ENCODE results near the gene OSBPL2. TPM values are rescaled to one million over a fixed set of nuclear protein-coding genes. Genes with fewer than 3 reads are reported as not detected.

OSBPL2 gene
- total RNA-seq, 1 donor from 2014 or later = 25.0 TPM

DNA sequence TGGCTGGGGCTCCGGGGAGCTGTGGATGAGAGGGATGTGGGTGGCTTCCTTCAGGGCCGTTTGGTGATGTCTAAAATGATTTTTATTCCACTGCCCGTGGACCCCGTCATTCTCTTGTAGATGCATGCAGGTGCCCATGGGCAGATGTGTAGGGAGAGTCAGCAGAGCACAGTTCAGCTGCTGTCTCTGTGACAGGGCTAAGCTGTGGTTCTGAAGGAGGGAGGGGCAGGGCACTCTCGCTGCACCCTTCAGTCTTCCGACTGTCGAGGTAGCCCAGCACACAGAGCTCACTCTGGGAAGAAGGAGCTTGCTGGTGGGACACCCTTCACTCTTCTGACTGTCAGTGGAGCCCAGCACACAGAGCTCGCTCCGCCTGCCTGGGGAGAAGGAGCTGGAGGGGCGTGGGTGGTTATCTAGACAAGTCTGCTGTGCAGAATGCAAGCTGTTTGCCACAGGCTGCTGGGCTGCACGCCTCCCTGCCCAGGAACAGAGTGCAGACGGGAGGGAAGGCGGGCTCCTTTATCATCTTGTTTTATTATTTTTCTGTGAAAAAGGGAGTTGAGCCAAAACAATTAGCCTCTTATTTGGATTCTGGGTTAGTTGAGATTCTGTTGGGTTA, 36.1 kb downstream of the OSBPL2 start:
- TF ChIP-seq, protein P1, sequence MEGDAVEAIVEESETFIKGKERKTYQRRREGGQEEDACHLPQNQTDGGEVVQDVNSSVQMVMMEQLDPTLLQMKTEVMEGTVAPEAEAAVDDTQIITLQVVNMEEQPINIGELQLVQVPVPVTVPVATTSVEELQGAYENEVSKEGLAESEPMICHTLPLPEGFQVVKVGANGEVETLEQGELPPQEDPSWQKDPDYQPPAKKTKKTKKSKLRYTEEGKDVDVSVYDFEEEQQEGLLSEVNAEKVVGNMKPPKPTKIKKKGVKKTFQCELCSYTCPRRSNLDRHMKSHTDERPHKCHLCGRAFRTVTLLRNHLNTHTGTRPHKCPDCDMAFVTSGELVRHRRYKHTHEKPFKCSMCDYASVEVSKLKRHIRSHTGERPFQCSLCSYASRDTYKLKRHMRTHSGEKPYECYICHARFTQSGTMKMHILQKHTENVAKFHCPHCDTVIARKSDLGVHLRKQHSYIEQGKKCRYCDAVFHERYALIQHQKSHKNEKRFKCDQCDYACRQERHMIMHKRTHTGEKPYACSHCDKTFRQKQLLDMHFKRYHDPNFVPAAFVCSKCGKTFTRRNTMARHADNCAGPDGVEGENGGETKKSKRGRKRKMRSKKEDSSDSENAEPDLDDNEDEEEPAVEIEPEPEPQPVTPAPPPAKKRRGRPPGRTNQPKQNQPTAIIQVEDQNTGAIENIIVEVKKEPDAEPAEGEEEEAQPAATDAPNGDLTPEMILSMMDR (IDR thresholded peaks at IDR 0.05) = no peak
- no peak overlapping the region for H3K4me3 ChIP-seq
- H3K9me3 ChIP-seq = no peaks in the 10 kb centered on the region
- H3K27ac ChIP-seq = no peak overlapping the region
- DNase-seq (ENCODE audit: low spot score in 2 of 2) = no peak
- H3K4me1 ChIP-seq = no peaks in the 10 kb centered on the region
- intact Hi-C loops (cut with DNase I) = no loop called here
- H3K27me3 ChIP-seq = no peaks in the 10 kb centered on the region
- H3K36me3 ChIP-seq = peaks cover 41 to 51% of the 10 kb centered on the region in 2 donors

DNA sequence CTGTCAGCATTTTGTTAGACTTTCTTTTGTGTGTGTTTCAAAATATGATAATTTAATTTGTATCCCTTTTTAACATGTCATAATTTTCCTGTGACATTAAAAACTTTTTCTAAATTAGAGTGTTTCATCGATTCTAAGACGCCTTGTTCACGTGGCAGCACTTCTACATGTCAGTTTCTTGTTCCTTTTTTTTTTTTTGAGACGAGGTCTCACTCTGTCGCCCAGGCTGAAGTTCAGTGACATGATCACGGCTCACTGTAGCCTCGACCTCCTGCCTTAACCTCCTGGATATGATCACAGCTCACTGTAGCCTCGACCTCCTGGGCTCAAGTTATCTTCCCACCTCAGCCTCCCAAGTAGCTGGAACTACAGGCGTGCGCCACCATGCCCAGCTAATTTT, 36.9 kb downstream of the OSBPL2 start:
- H3K36me3 ChIP-seq = peaks cover 45 to 58% of the 10 kb centered on the region in 2 donors
- TF ChIP-seq, protein P1 (IDR thresholded peaks at IDR 0.05) = no peak
- no peak overlapping the region for H3K4me3 ChIP-seq
- no peak overlapping the region for H3K27ac ChIP-seq
- H3K9me3 ChIP-seq = no peaks in the 10 kb centered on the region
- no peaks in the 10 kb centered on the region for H3K4me1 ChIP-seq
- DNase-seq (ENCODE audit: low spot score in 2 of 2) = no peak
- no peaks in the 10 kb centered on the region for H3K27me3 ChIP-seq
- intact Hi-C loops (cut with DNase I) = no loop called here

DNA sequence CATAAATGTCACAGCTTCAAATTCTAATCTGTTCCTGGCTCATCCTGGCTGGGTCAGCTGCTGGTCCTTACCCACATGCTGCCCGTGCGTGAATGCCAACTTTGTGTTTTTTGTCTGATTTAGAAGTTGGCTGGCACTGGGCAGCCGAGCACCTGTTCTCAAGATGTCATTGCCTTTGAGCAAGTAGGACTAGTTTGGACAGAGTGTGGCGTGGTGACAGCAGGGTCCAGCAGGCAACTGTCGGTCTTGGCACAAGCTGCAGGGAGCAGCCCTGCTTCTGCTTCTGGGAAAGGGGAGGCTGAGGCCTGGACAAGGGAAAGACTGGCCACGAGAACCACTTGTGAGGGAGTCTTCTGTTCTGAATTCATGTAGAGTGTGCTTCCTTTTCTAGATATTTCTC, 38.1 kb downstream of the OSBPL2 start:
- TF ChIP-seq, protein P1 (IDR thresholded peaks at IDR 0.05) = no peak
- Histone ChIP-seq H3K4me1 (no peaks in the 10 kb centered on the region), H3K4me3 (no peak overlapping the region), H3K9me3 (no peaks in the 10 kb centered on the region), H3K27ac (no peak overlapping the region), H3K27me3 (no peaks in the 10 kb centered on the region), H3K36me3 (peaks cover 58 to 70% of the 10 kb centered on the region in 2 donors)
- intact Hi-C loops (cut with DNase I) = no loop called here
- DNase-seq (ENCODE audit: low spot score in 2 of 2) = no peak

DNA sequence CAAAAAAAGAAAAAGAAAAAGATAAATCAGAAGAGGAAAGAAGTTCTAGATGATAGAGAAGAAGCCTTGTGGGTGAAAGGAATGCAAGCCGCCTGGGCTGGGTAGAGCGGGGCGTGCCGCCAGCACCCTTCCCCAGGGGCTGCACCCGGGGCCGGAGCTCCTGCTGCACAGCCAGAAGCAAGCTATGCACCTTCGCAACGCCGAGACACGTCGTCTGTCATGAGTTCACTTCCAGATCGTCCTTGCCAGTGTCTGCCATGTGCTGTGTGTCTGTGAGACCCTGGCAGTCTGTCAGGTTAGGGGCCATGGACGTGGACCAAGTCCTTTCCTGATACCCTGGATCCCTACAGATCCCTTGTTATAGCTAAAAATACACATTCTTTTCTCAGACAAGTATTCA, 38.9 kb downstream of the OSBPL2 start:
- peaks cover 62 to 71% of the 10 kb centered on the region in 2 donors for H3K36me3 ChIP-seq

DNA sequence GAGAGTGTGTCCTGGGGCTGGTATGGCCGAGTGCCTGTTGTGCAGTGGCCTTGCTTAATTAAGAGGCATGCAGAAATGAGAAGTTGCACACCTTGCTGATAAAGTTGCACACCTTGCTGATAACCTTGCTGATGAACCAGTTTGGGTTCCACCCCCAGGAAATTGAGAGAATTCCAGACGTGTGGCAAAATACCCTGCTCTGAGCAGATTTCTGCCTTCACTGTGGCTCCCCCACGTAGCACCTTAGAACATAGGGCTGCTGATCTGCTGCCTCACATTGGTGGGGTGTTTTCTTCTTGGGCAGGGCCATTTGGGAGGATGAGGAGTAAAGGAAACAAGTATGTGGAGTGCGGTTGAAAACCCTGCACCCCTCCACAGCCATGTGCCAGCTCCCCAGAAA, 42.0 kb downstream of the OSBPL2 start:
- Histone ChIP-seq H3K4me3 (no peak overlapping the region), H3K4me1 (no peaks in the 10 kb centered on the region), H3K36me3 (peaks cover 63 to 74% of the 10 kb centered on the region in 2 donors), H3K9me3 (no peaks in the 10 kb centered on the region), H3K27ac (no peak overlapping the region), H3K27me3 (no peaks in the 10 kb centered on the region)
- TF ChIP-seq, protein P1 (IDR thresholded peaks at IDR 0.05) = no peak
- no peak for DNase-seq (ENCODE audit: low spot score in 2 of 2)
- intact Hi-C loops (cut with DNase I) = no loop called here

More for the DNA sequence above, 38.9 kb downstream of the OSBPL2 start:
- no peaks in the 10 kb centered on the region for H3K9me3 ChIP-seq
- no peak overlapping the region for H3K27ac ChIP-seq
- DNase-seq (ENCODE audit: low spot score in 2 of 2) = no peak
- H3K4me3 ChIP-seq = no peak overlapping the region
- H3K27me3 ChIP-seq = no peaks in the 10 kb centered on the region
- intact Hi-C loops (cut with DNase I) = no loop called here
- no peaks in the 10 kb centered on the region for H3K4me1 ChIP-seq
- TF ChIP-seq, protein P1 (IDR thresholded peaks at IDR 0.05) = no peak
